HEK293 (cell line): ENCODE measurements around the gene GAL3ST2.

Source experiments
- FEZF1 ChIP-seq: fragments of 450-650 bp; formaldehyde crosslinking; IDR thresholded peaks from 2 replicates; pipeline ENCODE4 v1.5.1; 2016; ENCODE audit warnings: missing biosample characterization, missing genetic modification characterization
- GLIS1 ChIP-seq: fragments of 450-650 bp; formaldehyde crosslinking; IDR thresholded peaks from 2 replicates; pipeline ENCODE4 v1.5.1; 2016; ENCODE audit warnings: missing biosample characterization, missing genetic modification characterization
- GLIS2 ChIP-seq: fragments of 450-650 bp; formaldehyde crosslinking; IDR thresholded peaks from 2 replicates; pipeline ENCODE4 v1.5.1; 2016; ENCODE audit warnings: missing biosample characterization, missing genetic modification characterization
- HIC1 ChIP-seq: fragments of 450-650 bp; formaldehyde crosslinking; IDR thresholded peaks from 2 replicates; pipeline ENCODE4 v1.5.1; 2016; ENCODE audit warnings: missing biosample characterization, missing genetic modification characterization
- HOXA7 ChIP-seq: sonication (generic); formaldehyde crosslinking; IDR thresholded peaks from 2 replicates; pipeline ENCODE4 v1.8.1; 2022; ENCODE audit warnings: missing genetic modification reagents, borderline replicate concordance
- HOXD13 ChIP-seq: sonication (generic); formaldehyde crosslinking; IDR thresholded peaks from 2 replicates; pipeline ENCODE4 v1.8.0; 2022; ENCODE audit warnings: missing genetic modification reagents, borderline replicate concordance
- RBAK ChIP-seq: fragments of 450-650 bp; formaldehyde crosslinking; IDR thresholded peaks from 2 replicates; pipeline ENCODE4 v1.5.1; 2016; ENCODE audit warnings: missing biosample characterization, missing genetic modification characterization
- SP3 ChIP-seq: fragments of 450-650 bp; formaldehyde crosslinking; IDR thresholded peaks from 2 replicates; pipeline ENCODE4 v1.5.1; 2016; ENCODE audit warnings: missing biosample characterization, missing genetic modification characterization
- YY2 ChIP-seq: fragments of 450-650 bp; formaldehyde crosslinking; IDR thresholded peaks from 2 replicates; pipeline ENCODE4 v1.5.1; 2016; ENCODE audit warnings: missing biosample characterization, missing genetic modification characterization
- ZBTB11 ChIP-seq: fragments of 450-650 bp; formaldehyde crosslinking; conservative IDR thresholded peaks from 2 replicates; pipeline ENCODE4 v1.5.1; 2016; ENCODE audit warnings: low read depth, missing biosample characterization, missing genetic modification characterization
- ZBTB21 ChIP-seq: fragments of 450-650 bp; formaldehyde crosslinking; IDR thresholded peaks from 2 replicates; pipeline ENCODE4 v1.5.1; 2017; ENCODE audit warnings: missing biosample characterization, missing genetic modification characterization
- ZFP3 ChIP-seq: fragments of 450-650 bp; formaldehyde crosslinking; IDR thresholded peaks from 2 replicates; pipeline ENCODE4 v1.5.1; 2016; ENCODE audit warnings: low read depth, missing biosample characterization, missing genetic modification characterization
- ZNF121 ChIP-seq: fragments of 450-650 bp; formaldehyde crosslinking; IDR thresholded peaks from 2 replicates; pipeline ENCODE4 v1.5.1; 2016; ENCODE audit warnings: missing biosample characterization, missing genetic modification characterization
- ZNF133 ChIP-seq: fragments of 450-650 bp; formaldehyde crosslinking; IDR thresholded peaks from 2 replicates; pipeline ENCODE4 v1.5.1; 2016; ENCODE audit warnings: missing biosample characterization, missing genetic modification characterization
- ZNF148 ChIP-seq: fragments of 450-650 bp; formaldehyde crosslinking; IDR thresholded peaks from 2 replicates; pipeline ENCODE4 v1.5.0; 2017; ENCODE audit warnings: missing biosample characterization, missing genetic modification characterization, borderline replicate concordance
- ZNF184 ChIP-seq: fragments of 450-650 bp; IDR thresholded peaks from 2 replicates; pipeline ENCODE4 v1.5.1; 2018; ENCODE audit warnings: missing biosample characterization, mild to moderate bottlenecking, missing genetic modification characterization
- ZNF223 ChIP-seq: fragments of 450-650 bp; formaldehyde crosslinking; IDR thresholded peaks from 2 replicates; pipeline ENCODE4 v1.5.1; 2016; ENCODE audit warnings: missing biosample characterization, missing genetic modification characterization
- ZNF302 ChIP-seq: fragments of 450-650 bp; formaldehyde crosslinking; IDR thresholded peaks from 2 replicates; pipeline ENCODE4 v1.5.1; 2016; ENCODE audit warnings: missing biosample characterization, missing genetic modification characterization, low read depth
- ZNF335 ChIP-seq: fragments of 450-650 bp; formaldehyde crosslinking; conservative IDR thresholded peaks from 2 replicates; pipeline ENCODE4 v1.5.1; 2016; ENCODE audit warnings: missing biosample characterization, missing genetic modification characterization
- ZNF423 ChIP-seq: fragments of 450-650 bp; formaldehyde crosslinking; IDR thresholded peaks from 2 replicates; pipeline ENCODE4 v1.5.1; 2016; ENCODE audit warnings: missing biosample characterization, missing genetic modification characterization
- ZNF449 ChIP-seq: fragments of 450-650 bp; formaldehyde crosslinking; IDR thresholded peaks from 2 replicates; pipeline ENCODE4 v1.5.1; 2017; ENCODE audit warnings: missing biosample characterization, mild to moderate bottlenecking, missing genetic modification characterization, moderate library complexity
- ZNF529 ChIP-seq: fragments of 450-650 bp; formaldehyde crosslinking; IDR thresholded peaks from 2 replicates; pipeline ENCODE4 v1.5.1; 2017; ENCODE audit warnings: missing genetic modification characterization, missing biosample characterization; ENCODE audit not compliant: insufficient replicate concordance
- ZNF561 ChIP-seq: fragments of 450-650 bp; IDR thresholded peaks from 2 replicates; pipeline ENCODE4 v1.5.1; 2018; ENCODE audit warnings: missing biosample characterization, missing genetic modification characterization, borderline replicate concordance
- ZNF596 ChIP-seq: fragments of 450-650 bp; IDR thresholded peaks from 2 replicates; pipeline ENCODE4 v1.5.0; 2018; ENCODE audit warnings: missing biosample characterization, mild to moderate bottlenecking, missing genetic modification characterization, moderate library complexity
- ZNF629 ChIP-seq: fragments of 450-650 bp; formaldehyde crosslinking; IDR thresholded peaks from 2 replicates; pipeline ENCODE4 v1.5.1; 2017; ENCODE audit warnings: missing biosample characterization, missing genetic modification characterization
- ZNF658 ChIP-seq: fragments of 450-650 bp; formaldehyde crosslinking; IDR thresholded peaks from 2 replicates; pipeline ENCODE4; 2016; ENCODE audit warnings: missing biosample characterization, missing genetic modification characterization
- ZNF677 ChIP-seq: fragments of 450-650 bp; IDR thresholded peaks from 2 replicates; pipeline ENCODE4 v1.5.0; 2018; ENCODE audit warnings: missing biosample characterization, mild to moderate bottlenecking, missing genetic modification characterization, moderate library complexity
- ZNF843 ChIP-seq: fragments of 450-650 bp; formaldehyde crosslinking; IDR thresholded peaks from 2 replicates; pipeline ENCODE4 v1.5.1; 2016; ENCODE audit warnings: missing biosample characterization, missing genetic modification characterization
- ZSCAN16 ChIP-seq: fragments of 450-650 bp; formaldehyde crosslinking; IDR thresholded peaks from 2 replicates; pipeline ENCODE4 v1.5.1; 2016; ENCODE audit warnings: missing biosample characterization, missing genetic modification characterization
- ZSCAN30 ChIP-seq: fragments of 450-650 bp; IDR thresholded peaks from 2 replicates; pipeline ENCODE4 v1.5.1; 2018; ENCODE audit warnings: missing biosample characterization, mild to moderate bottlenecking, missing genetic modification characterization, moderate library complexity
- TF ChIP-seq, protein P1 (sequence below): fragments of 450-650 bp; formaldehyde crosslinking; IDR thresholded peaks from 2 replicates; pipeline ENCODE4 v1.5.1; 2016; ENCODE audit warnings: missing biosample characterization, missing genetic modification characterization

Gene GAL3ST2

GRCh38 chr2:241844066-241844728 lies 67.6 kb downstream of the GAL3ST2 start (continued):
- TF ChIP-seq, protein P1, sequence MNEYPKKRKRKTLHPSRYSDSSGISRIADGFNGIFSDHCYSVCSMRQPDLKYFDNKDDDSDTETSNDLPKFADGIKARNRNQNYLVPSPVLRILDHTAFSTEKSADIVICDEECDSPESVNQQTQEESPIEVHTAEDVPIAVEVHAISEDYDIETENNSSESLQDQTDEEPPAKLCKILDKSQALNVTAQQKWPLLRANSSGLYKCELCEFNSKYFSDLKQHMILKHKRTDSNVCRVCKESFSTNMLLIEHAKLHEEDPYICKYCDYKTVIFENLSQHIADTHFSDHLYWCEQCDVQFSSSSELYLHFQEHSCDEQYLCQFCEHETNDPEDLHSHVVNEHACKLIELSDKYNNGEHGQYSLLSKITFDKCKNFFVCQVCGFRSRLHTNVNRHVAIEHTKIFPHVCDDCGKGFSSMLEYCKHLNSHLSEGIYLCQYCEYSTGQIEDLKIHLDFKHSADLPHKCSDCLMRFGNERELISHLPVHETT (tag by site-specific recombination), result no peak
- no peak for TF ChIP-seq ZNF843 (tag by site-specific recombination)
- no peak for TF ChIP-seq ZNF677 (tag by site-specific recombination)
- no peak for TF ChIP-seq ZNF658 (tag by site-specific recombination)
- TF ChIP-seq ZNF629, result no peak
- no peak for TF ChIP-seq YY2 (tag by site-specific recombination)
- TF ChIP-seq ZNF121 (tag by site-specific recombination), result 0 out of 2 replicates have a peak, but pooled peaks have one; percentile 30
- no peak for TF ChIP-seq ZNF184 (tag by site-specific recombination)
- no peak for TF ChIP-seq HOXD13
- no peak for TF ChIP-seq ZNF133 (tag by site-specific recombination)
- no peak for TF ChIP-seq ZSCAN16 (tag by site-specific recombination)
- no peak for TF ChIP-seq ZNF449 (tag by site-specific recombination)
- no peak for TF ChIP-seq ZNF148 (tag by site-specific recombination)
- no peak for TF ChIP-seq ZBTB21 (tag by site-specific recombination)
- no peak for TF ChIP-seq RBAK (tag by site-specific recombination)
- TF ChIP-seq HOXA7 (CRISPR knock-in tag), result no peak
- no peak for TF ChIP-seq SP3
- no peak for TF ChIP-seq HIC1 (tag by site-specific recombination)
- TF ChIP-seq ZNF302, result no peak
- TF ChIP-seq ZNF223 (tag by site-specific recombination), result no peak
- no peak for TF ChIP-seq ZNF529
- peak; percentile 9; the same call in 1 of the 2 replicates for TF ChIP-seq GLIS1 (tag by site-specific recombination)
- no peak for TF ChIP-seq ZSCAN30
- TF ChIP-seq FEZF1 (tag by site-specific recombination), result no peak
- no peak for TF ChIP-seq GLIS2 (tag by site-specific recombination)
- no peak for TF ChIP-seq ZNF596 (tag by site-specific recombination)
- TF ChIP-seq ZBTB11, result no peak
- TF ChIP-seq ZNF561 (tag by site-specific recombination), result peak; percentile 28; the same call in 1 of the 2 replicates
- TF ChIP-seq ZFP3, result no peak
- peak; percentile 71 for TF ChIP-seq ZNF335 (tag by site-specific recombination)
- no peak for TF ChIP-seq ZNF423
